Osteoblast (primary cell): ENCODE measurements around the gene MUC15. TPM values are rescaled to one million over a fixed set of nuclear protein-coding genes. Genes with fewer than 3 reads are reported as not detected.

Source experiments
- DNase-seq: peaks from one replicate; pipeline ENCODE4 v3.0.0; 2011; ENCODE audit warnings: low spot score, mixed read lengths; ENCODE audit not compliant: insufficient read length; ENCODE audit errors: missing footprints
- H2AFZ ChIP-seq: 2 replicates; pipeline ENCODE4 v1.6.0; 2011; ENCODE audit warnings: mild to moderate bottlenecking, low read length
- H3K27ac ChIP-seq: 2 replicates; pipeline ENCODE4 v1.5.1; 2011; ENCODE audit warnings: mild to moderate bottlenecking, low read depth, low read length, moderate library complexity
- H3K27me3 ChIP-seq: 2 replicates; pipeline ENCODE4 v1.6.0; 2012; ENCODE audit warnings: mild to moderate bottlenecking, control low read depth, inconsistent platforms, low read length, moderate library complexity; ENCODE audit not compliant: insufficient read depth
- H3K36me3 ChIP-seq: 2 replicates; pipeline ENCODE4 v1.5.1; 2011; ENCODE audit warnings: mild to moderate bottlenecking, low read length, control low read depth, moderate library complexity; ENCODE audit not compliant: insufficient read depth
- H3K4me1 ChIP-seq: 2 replicates; pipeline ENCODE4 v1.5.1; 2011; ENCODE audit warnings: mild to moderate bottlenecking, low read length, control low read depth, moderate library complexity; ENCODE audit not compliant: insufficient read depth
- H3K4me2 ChIP-seq: 2 replicates; pipeline ENCODE4 v1.6.0; 2011; ENCODE audit warnings: mild to moderate bottlenecking, low read length; ENCODE audit not compliant: insufficient read depth
- H3K4me3 ChIP-seq: fragments of 200-600 bp; sonication (generic); 3 replicates; pipeline ENCODE4 v1.5.1; 2012; ENCODE audit warnings: mild to moderate bottlenecking, low read length, inconsistent platforms; ENCODE audit not compliant: insufficient read depth
- H3K79me2 ChIP-seq: 2 replicates; pipeline ENCODE4 v1.6.0; 2012; ENCODE audit warnings: mild to moderate bottlenecking, low read length, control low read depth, inconsistent platforms; ENCODE audit not compliant: insufficient read depth
- H3K9me3 ChIP-seq: 2 replicates; pipeline ENCODE4 v1.5.1; 2011; ENCODE audit warnings: low read depth, low read length, control low read depth
- H4K20me1 ChIP-seq: 2 replicates; pipeline ENCODE4 v1.6.0; 2012; ENCODE audit warnings: mild to moderate bottlenecking, low read length, control low read depth; ENCODE audit not compliant: insufficient read depth
- CTCF ChIP-seq: IDR thresholded peaks from 2 replicates; pipeline ENCODE4 v1.5.1; 2011; ENCODE audit warnings: mild to moderate bottlenecking, low read depth, low read length, moderate library complexity; ENCODE audit errors: extremely low read depth
- total RNA-seq: library from RNA; depleted of rRNA; stranded (reverse); fragments of >200 nt; gene quantifications from 2 replicates; pipeline ENCODE4 v1.2.3, GENCODE V29; 2012

MUC15 gene
- total RNA-seq, 1 donor = not detected

GRCh38 chr11:26550022-26550421 lies 22.0 kb downstream of the MUC15 start:
- DNase-seq = no peak
- Histone ChIP-seq H3K36me3 (no peaks in the 10 kb centered on the region), H4K20me1 (no peaks in the 10 kb centered on the region), H3K79me2 (no peaks in the 10 kb centered on the region), H3K27ac (no peak overlapping the region), H3K4me3 (no peak overlapping the region), H3K27me3 (no peaks in the 10 kb centered on the region), H3K4me2 (no peak overlapping the region), H3K9me3 (no peaks in the 10 kb centered on the region), H3K4me1 (no peaks in the 10 kb centered on the region), H2AFZ (no peak overlapping the region)
- no peak for TF ChIP-seq CTCF

GRCh38 chr11:26549176-26549575 lies 22.9 kb downstream of the MUC15 start:
- H3K36me3 ChIP-seq = no peaks in the 10 kb centered on the region
- H3K4me3 ChIP-seq = no peak overlapping the region
- H3K27me3 ChIP-seq = no peaks in the 10 kb centered on the region
- no peak for DNase-seq
- H3K4me1 ChIP-seq = no peaks in the 10 kb centered on the region
- no peak overlapping the region for H2AFZ ChIP-seq
- H3K79me2 ChIP-seq = no peaks in the 10 kb centered on the region
- H3K9me3 ChIP-seq = no peaks in the 10 kb centered on the region
- H4K20me1 ChIP-seq = no peaks in the 10 kb centered on the region
- H3K4me2 ChIP-seq = no peak overlapping the region
- no peak overlapping the region for H3K27ac ChIP-seq
- TF ChIP-seq CTCF = no peak

- Histone ChIP-seq H3K36me3 (no peaks in the 10 kb centered on the region), H4K20me1 (no peaks in the 10 kb centered on the region), H3K27ac (no peak overlapping the region), H3K4me3 (no peak overlapping the region), H3K9me3 (no peaks in the 10 kb centered on the region), H3K27me3 (no peaks in the 10 kb centered on the region), H2AFZ (no peak overlapping the region), H3K4me1 (no peaks in the 10 kb centered on the region), H3K79me2 (no peaks in the 10 kb centered on the region), H3K4me2 (no peak overlapping the region)
- no peak for DNase-seq
- no peak for TF ChIP-seq CTCF
These were observed 30.2 kb downstream of the MUC15 start for GRCh38 chr11:26541870-26542269.

GRCh38 chr11:26539517-26539916 lies 32.5 kb downstream of the MUC15 start:
- Histone ChIP-seq H3K79me2 (no peaks in the 10 kb centered on the region), H3K4me1 (no peaks in the 10 kb centered on the region), H2AFZ (no peak overlapping the region), H3K4me3 (no peak overlapping the region), H3K4me2 (no peak overlapping the region), H3K9me3 (no peaks in the 10 kb centered on the region), H3K27me3 (no peaks in the 10 kb centered on the region), H3K27ac (no peak overlapping the region), H3K36me3 (no peaks in the 10 kb centered on the region), H4K20me1 (no peaks in the 10 kb centered on the region)
- TF ChIP-seq CTCF = no peak
- DNase-seq = no peak
